Trophoblast cell (in vitro differentiated cells and primary cell): Measurements from ENCODE around the gene GRAMD1C.
"Not testable (repeated sequence)": the region's sequence is repeated elsewhere in the genome, so short reads cannot be mapped to it uniquely, and the experiment has no call there.

Experiments used
- DNase-seq, 2 donors: peaks; one replicate each; pipeline ENCODE4 v3.0.0-alpha.2; 2016
- H2AFZ ChIP-seq: 2 replicates; pipeline ENCODE4 v1.6.1; 2013; ENCODE audit warnings: low read length, moderate library complexity, mild to moderate bottlenecking; ENCODE audit not compliant: insufficient read depth, poor library complexity
- H2AK5ac ChIP-seq: 2 replicates; pipeline ENCODE4 v1.6.1; 2013; ENCODE audit warnings: mild to moderate bottlenecking, low read length
- H2BK120ac ChIP-seq: 2 replicates; pipeline ENCODE4 v1.6.1; 2013; ENCODE audit warnings: low read length, mild to moderate bottlenecking, moderate library complexity; ENCODE audit not compliant: insufficient read depth, poor library complexity
- H2BK12ac ChIP-seq: 2 replicates; pipeline ENCODE4 v1.6.1; 2013; ENCODE audit warnings: mild to moderate bottlenecking, low read length, moderate library complexity
- H2BK5ac ChIP-seq: 2 replicates; pipeline ENCODE4 v1.6.1; 2013; ENCODE audit warnings: low read length, low read depth, moderate library complexity, mild to moderate bottlenecking; ENCODE audit not compliant: poor library complexity
- H3K14ac ChIP-seq: 2 replicates; pipeline ENCODE4 v1.6.1; 2013; ENCODE audit warnings: mild to moderate bottlenecking, low read length
- H3K18ac ChIP-seq: 2 replicates; pipeline ENCODE4 v1.6.1; 2013; ENCODE audit warnings: mild to moderate bottlenecking, low read length
- H3K23ac ChIP-seq: 2 replicates; pipeline ENCODE4 v1.6.1; 2013; ENCODE audit warnings: low read length
- H3K27ac ChIP-seq: 2 replicates; pipeline ENCODE4 v1.5.1; 2013; ENCODE audit warnings: low read depth, mild to moderate bottlenecking, inconsistent platforms, low read length, moderate library complexity
- H3K27me3 ChIP-seq: 2 replicates; pipeline ENCODE4 v1.6.1; 2013; ENCODE audit warnings: inconsistent platforms, mild to moderate bottlenecking, low read length, moderate library complexity; ENCODE audit not compliant: insufficient read depth
- H3K36me3 ChIP-seq, 2 experiments: 1 replicate in 1 of 2; 2 replicates in 1 of 2; pipeline ENCODE4 v1.6.1; 2013; ENCODE audit warnings: low read length in 2 of 2, mild to moderate bottlenecking in 2 of 2, moderate library complexity in 1 of 2; ENCODE audit not compliant: insufficient read depth in 2 of 2, control insufficient read depth in 1 of 2
- H3K4ac ChIP-seq: 2 replicates; pipeline ENCODE4 v1.6.1; 2013; ENCODE audit warnings: low read depth, mild to moderate bottlenecking, low read length, moderate library complexity
- H3K4me1 ChIP-seq, 2 experiments: 1 replicate in 1 of 2; 2 replicates in 1 of 2; pipeline ENCODE4 v1.6.1; 2013; ENCODE audit warnings: low read length in 2 of 2, mild to moderate bottlenecking in 2 of 2, moderate library complexity in 1 of 2; ENCODE audit not compliant: insufficient read depth in 2 of 2, control insufficient read depth in 1 of 2
- H3K4me2 ChIP-seq: 2 replicates; pipeline ENCODE4 v1.6.1; 2013; ENCODE audit warnings: inconsistent platforms, mild to moderate bottlenecking, low read length, moderate library complexity
- H3K4me3 ChIP-seq: 2 replicates; pipeline ENCODE4 v1.5.1; 2013; ENCODE audit warnings: mild to moderate bottlenecking, low read depth, low read length, inconsistent platforms
- H3K79me1 ChIP-seq: one replicate; pipeline ENCODE4 v1.6.1; 2013; ENCODE audit warnings: low read length
- H3K79me2 ChIP-seq: 2 replicates; pipeline ENCODE4 v1.6.1; 2013; ENCODE audit warnings: low read length, mild to moderate bottlenecking; ENCODE audit not compliant: control insufficient read depth, insufficient read depth, poor library complexity
- H3K9ac ChIP-seq: 2 replicates; pipeline ENCODE4 v1.6.1; 2013; ENCODE audit warnings: mild to moderate bottlenecking, low read length
- H3K9me3 ChIP-seq: 2 replicates; pipeline ENCODE4 v1.6.1; 2013; ENCODE audit warnings: low read depth, mild to moderate bottlenecking, control low read depth, inconsistent platforms, low read length; ENCODE audit not compliant: insufficient read depth
- H4K12ac ChIP-seq: 2 replicates; pipeline ENCODE4 v1.6.1; 2013; ENCODE audit warnings: low read depth, mild to moderate bottlenecking, low read length, moderate library complexity
- H4K8ac ChIP-seq: 2 replicates; pipeline ENCODE4 v1.6.1; 2013; ENCODE audit warnings: low read depth, mild to moderate bottlenecking, low read length, moderate library complexity
- H4K91ac ChIP-seq: one replicate; pipeline ENCODE4 v1.6.1; 2013; ENCODE audit warnings: low read depth, mild to moderate bottlenecking, low read length, moderate library complexity
- WGBS: extraction: QIAGEN DNeasy Blood & Tissue Kit; methylation state at CpG from one replicate; pipeline ENCODE4 v1.1.7; 2013; ENCODE audit warnings: missing lambda C conversion rate; ENCODE audit not compliant: insufficient read length, insufficient coverage; ENCODE audit errors: extremely low coverage; 5-methylcytosine and 5-hydroxymethylcytosine counted together

The GRAMD1C gene

DNA sequence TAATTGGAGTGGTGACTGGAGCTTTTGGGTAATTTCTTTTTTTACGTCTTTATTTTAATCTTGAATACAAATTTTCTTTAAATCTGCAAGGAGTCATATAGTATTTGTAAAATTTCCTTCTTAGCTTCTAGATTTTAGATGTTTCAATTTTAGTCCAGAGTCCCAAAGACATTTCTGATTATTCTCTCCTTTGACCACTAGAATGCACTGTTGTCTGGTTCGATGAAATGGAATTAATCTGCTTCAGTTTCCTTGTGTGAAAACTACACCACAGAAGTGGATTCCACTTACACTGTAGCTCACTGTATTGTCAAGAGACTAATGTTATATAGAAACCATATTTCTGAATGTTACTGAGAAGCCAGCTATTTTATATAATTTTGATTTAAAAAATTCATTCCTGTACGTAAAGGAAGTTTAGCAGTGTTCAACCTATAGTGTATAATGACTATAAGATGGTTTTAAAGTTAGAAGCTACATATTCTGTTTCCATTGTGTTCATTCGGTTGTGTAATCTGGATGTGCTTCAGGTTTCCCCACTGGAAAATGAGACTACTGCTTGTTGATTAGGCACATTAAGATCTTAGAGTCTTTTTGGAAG is 6.1 kb downstream of the GRAMD1C start:
- WGBS, result no CpG with 5 or more reads among the region's 4 CpGs

DNA sequence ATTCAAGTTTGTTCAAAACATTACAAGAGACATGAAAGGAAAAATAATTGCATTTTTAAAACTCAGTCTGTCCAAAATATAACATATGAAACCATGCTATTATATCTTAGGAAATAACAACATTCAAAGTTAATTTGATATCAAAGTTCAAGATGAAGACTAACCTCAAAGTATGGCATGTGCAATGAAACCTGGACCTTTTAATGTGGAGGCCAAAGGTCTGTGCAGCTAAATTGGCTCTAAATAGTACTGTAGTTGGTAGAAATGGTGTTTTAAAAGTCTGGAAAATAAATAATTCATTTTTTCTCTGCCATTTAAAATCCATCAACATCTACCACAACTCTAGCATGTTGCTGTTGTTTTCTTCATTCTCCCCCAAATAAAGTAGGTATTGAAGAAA is 8.7 kb downstream of the GRAMD1C start:
- H2BK120ac ChIP-seq, result no peak overlapping the region
- no peak overlapping the region for H4K12ac ChIP-seq
- no peak overlapping the region for H2BK5ac ChIP-seq
- no peaks in the 10 kb centered on the region for H3K9me3 ChIP-seq
- H3K23ac ChIP-seq, result no peak overlapping the region
- no peak overlapping the region for H3K4me3 ChIP-seq
- peaks cover 0 to 1% of the 10 kb centered on the region in 2 experiments for H3K4me1 ChIP-seq
- H4K91ac ChIP-seq, result no peak overlapping the region
- H3K27ac ChIP-seq, result no peak overlapping the region
- H3K18ac ChIP-seq, result no peak overlapping the region
- H3K79me2 ChIP-seq, result no peaks in the 10 kb centered on the region
- H3K9ac ChIP-seq, result no peak overlapping the region
- no peak overlapping the region for H3K4ac ChIP-seq
- H3K79me1 ChIP-seq, result no peaks in the 10 kb centered on the region
- H2AFZ ChIP-seq, result no peak overlapping the region
- H3K4me2 ChIP-seq, result no peak overlapping the region
- no peak overlapping the region for H2BK12ac ChIP-seq
- H3K27me3 ChIP-seq, result no peaks in the 10 kb centered on the region
- no peaks in the 10 kb centered on the region for H3K36me3 ChIP-seq
- H3K14ac ChIP-seq, result no peak overlapping the region
- no peak for DNase-seq
- H2AK5ac ChIP-seq, result no peak overlapping the region
- H4K8ac ChIP-seq, result no peak overlapping the region

More for the DNA sequence above, 6.1 kb downstream of the GRAMD1C start:
- Histone ChIP-seq H3K9ac (no peak overlapping the region), H3K4me2 (no peak overlapping the region), H3K18ac (no peak overlapping the region), H2AFZ (no peak overlapping the region), H3K9me3 (no peaks in the 10 kb centered on the region), H3K27me3 (no peaks in the 10 kb centered on the region), H3K4me3 (no peak overlapping the region), H3K27ac (no peak overlapping the region), H2BK120ac (no peak overlapping the region), H3K79me2 (no peaks in the 10 kb centered on the region), H3K79me1 (no peaks in the 10 kb centered on the region), H4K12ac (no peak overlapping the region), H3K23ac (no peak overlapping the region), H2BK12ac (no peak overlapping the region), H2AK5ac (no peak overlapping the region), H2BK5ac (no peak overlapping the region), H3K4ac (no peak overlapping the region), H3K14ac (no peak overlapping the region), H3K4me1 (peaks cover 0 to 1% of the 10 kb centered on the region in 2 experiments), H4K8ac (no peak overlapping the region), H3K36me3 (no peaks in the 10 kb centered on the region), H4K91ac (no peak overlapping the region)
- DNase-seq, result peak in 1 of 2 donors; percentile 73

DNA sequence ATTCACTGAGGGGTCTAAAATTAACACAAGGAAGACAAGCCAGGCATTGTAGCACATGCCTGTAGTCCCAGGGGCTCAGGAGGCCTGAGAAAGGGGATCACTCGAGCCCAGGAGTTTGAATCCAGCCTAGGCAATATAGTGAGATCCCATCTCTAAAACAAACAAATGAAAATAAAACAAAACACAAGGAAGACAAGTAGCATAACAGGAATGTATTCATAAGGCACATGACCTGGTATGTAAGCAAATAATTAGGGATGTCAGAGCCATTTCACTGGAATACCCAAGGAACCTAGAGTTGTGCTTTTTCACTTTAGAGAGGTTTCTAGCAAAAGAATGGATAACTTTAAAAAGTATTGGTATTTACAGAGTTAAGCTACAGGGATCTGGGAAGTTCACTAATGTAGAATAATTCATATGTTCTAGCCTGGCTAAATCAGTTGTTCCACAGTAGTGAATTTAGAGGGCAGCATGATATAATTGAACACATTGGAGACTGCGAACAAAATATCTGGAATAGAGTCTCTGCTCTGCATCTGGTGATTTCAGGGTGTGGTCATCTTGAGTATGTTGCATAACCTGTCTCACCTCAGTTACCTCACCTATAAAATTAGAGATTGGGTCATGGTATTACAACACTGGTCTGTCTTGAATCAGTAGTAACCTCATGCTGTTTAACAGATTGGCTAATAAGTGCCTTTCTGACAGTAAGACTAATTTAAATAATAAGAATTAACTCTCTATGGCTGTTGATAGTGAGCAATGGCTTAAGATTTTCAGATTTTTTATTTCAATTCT is 9.3 kb downstream of the GRAMD1C start:
- no peaks in the 10 kb centered on the region for H3K27me3 ChIP-seq
- H3K23ac ChIP-seq, result no peak overlapping the region
- no peaks in the 10 kb centered on the region for H3K79me2 ChIP-seq
- DNase-seq, result peak; percentile 53 to 93
- H3K18ac ChIP-seq, result no peak overlapping the region
- H4K8ac ChIP-seq, result no peak overlapping the region
- no peaks in the 10 kb centered on the region for H3K9me3 ChIP-seq
- H3K4me1 ChIP-seq, result peaks cover 0 to 1% of the 10 kb centered on the region in 2 experiments
- no peak overlapping the region for H3K4me3 ChIP-seq
- H2BK12ac ChIP-seq, result no peak overlapping the region
- no peak overlapping the region for H3K4ac ChIP-seq
- no peak overlapping the region for H2BK120ac ChIP-seq
- no CpG with 5 or more reads among the region's 2 CpGs for WGBS
- H3K27ac ChIP-seq, result no peak overlapping the region
- H4K12ac ChIP-seq, result no peak overlapping the region
- H3K4me2 ChIP-seq, result no peak overlapping the region
- no peak overlapping the region for H2AFZ ChIP-seq
- no peak overlapping the region for H3K9ac ChIP-seq
- no peaks in the 10 kb centered on the region for H3K79me1 ChIP-seq
- no peak overlapping the region for H2BK5ac ChIP-seq
- no peaks in the 10 kb centered on the region for H3K36me3 ChIP-seq
- no peak overlapping the region for H2AK5ac ChIP-seq
- no peak overlapping the region for H4K91ac ChIP-seq
- H3K14ac ChIP-seq, result no peak overlapping the region

DNA sequence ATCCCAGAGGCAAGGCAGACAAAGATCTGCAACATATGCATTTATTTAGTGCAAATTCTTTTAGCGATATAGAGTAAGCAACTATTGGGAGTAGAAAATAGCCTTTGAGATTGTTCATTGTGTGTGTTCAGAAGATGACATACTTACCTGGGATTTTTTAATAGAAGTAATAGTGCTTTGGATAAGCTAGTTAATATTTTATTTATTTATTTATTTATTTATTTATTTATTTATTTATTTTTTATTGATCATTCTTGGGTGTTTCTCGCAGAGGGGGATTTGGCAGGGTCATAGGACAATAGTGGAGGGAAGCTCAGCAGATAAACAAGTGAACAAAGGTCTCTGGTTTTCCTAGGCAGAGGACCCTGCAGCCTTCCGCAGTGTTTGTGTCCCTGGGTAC is 10.5 kb downstream of the GRAMD1C start:
- not testable (repeated sequence) for H3K4ac ChIP-seq, H3K27me3 ChIP-seq, H2AFZ ChIP-seq, H2AK5ac ChIP-seq, H3K9me3 ChIP-seq, H3K79me2 ChIP-seq, H2BK12ac ChIP-seq, H3K9ac ChIP-seq, H3K36me3 ChIP-seq, H4K12ac ChIP-seq, H2BK120ac ChIP-seq, H4K91ac ChIP-seq, H3K14ac ChIP-seq, H4K8ac ChIP-seq, H3K79me1 ChIP-seq, H3K18ac ChIP-seq, H3K4me2 ChIP-seq, H3K4me3 ChIP-seq, H3K27ac ChIP-seq, H3K23ac ChIP-seq, H2BK5ac ChIP-seq, H3K4me1 ChIP-seq
- peak in 1 of 2 donors; percentile 32 for DNase-seq
- no CpG with 5 or more reads among the region's 3 CpGs for WGBS
